Bronchial epithelial cell (primary cell): ENCODE measurements around the gene INTS13. TPM values are rescaled to one million over a fixed set of nuclear protein-coding genes. Genes with fewer than 3 reads are reported as not detected.
A peak's percentile ranks its signal among the peaks of the same experiment; 100 is the strongest.

Experiments
- DNase-seq: peaks from one replicate; pipeline ENCODE4 v3.0.0-alpha.2; 2010; ENCODE audit warnings: low read depth
- FAIRE-seq: peaks from 2 replicates; lab custom pipeline; 2011; peaks lifted over from hg19 to GRCh38; lab: Jason Lieb, UNC
- H3K27me3 ChIP-seq: 2 replicates; pipeline ENCODE4 v1.5.1; 2011; ENCODE audit warnings: low read length; ENCODE audit not compliant: control insufficient read depth, insufficient read depth
- H3K36me3 ChIP-seq: 2 replicates; pipeline ENCODE4 v1.5.1; 2011; ENCODE audit warnings: low read length; ENCODE audit not compliant: control insufficient read depth, insufficient read depth
- H3K4me3 ChIP-seq: 2 replicates; pipeline ENCODE4 v1.5.1; 2011; ENCODE audit warnings: mild to moderate bottlenecking, low read depth, low read length, control low read depth
- CTCF ChIP-seq: IDR thresholded peaks from 2 replicates; pipeline ENCODE4 v1.5.1; 2011; ENCODE audit warnings: mild to moderate bottlenecking, moderate library complexity, low read length, control low read depth, inconsistent platforms; ENCODE audit not compliant: insufficient read depth, severe bottlenecking
- total RNA-seq: library from RNA; depleted of rRNA; stranded (reverse); fragments of >200 nt; gene quantifications from 2 replicates; pipeline ENCODE4 v1.2.1, GENCODE V29; 2014

The INTS13 gene
- total RNA-seq, 1 donor from 2014 or later: 19.7 TPM

- no peak for TF ChIP-seq CTCF
- Histone ChIP-seq H3K36me3 (no peaks in the 10 kb centered on the region), H3K27me3 (no peaks in the 10 kb centered on the region), H3K4me3 (no peak overlapping the region)
- FAIRE-seq: no peak
- DNase-seq: no peak
Observed at GRCh38 chr12:26890784-26891183, 47.0 kb downstream of the INTS13 start.

GRCh38 chr12:26884765-26885576 is 52.8 kb downstream of the INTS13 start:
- DNase-seq (peak; percentile 78), FAIRE-seq (no peak)

GRCh38 chr12:26880625-26881024 is 57.2 kb downstream of the INTS13 start:
- no peak for FAIRE-seq
- H3K27me3 ChIP-seq: no peaks in the 10 kb centered on the region
- no peak overlapping the region for H3K4me3 ChIP-seq

More at GRCh38 chr12:26884765-26885576, 52.8 kb downstream of the INTS13 start:
- TF ChIP-seq CTCF: peak; percentile 92
- Histone ChIP-seq H3K4me3 (no peak overlapping the region), H3K36me3 (no peaks in the 10 kb centered on the region), H3K27me3 (no peaks in the 10 kb centered on the region)

GRCh38 chr12:26878661-26879119 is 59.1 kb downstream of the INTS13 start:
- FAIRE-seq: no peak

More at GRCh38 chr12:26880625-26881024, 57.2 kb downstream of the INTS13 start:
- TF ChIP-seq CTCF: no peak
- no peaks in the 10 kb centered on the region for H3K36me3 ChIP-seq
- DNase-seq: no peak

GRCh38 chr12:26874501-26875296 is 63.1 kb downstream of the INTS13 start:
- Histone ChIP-seq H3K27me3 (no peaks in the 10 kb centered on the region), H3K36me3 (no peaks in the 10 kb centered on the region), H3K4me3 (no peak overlapping the region)
- DNase-seq (no peak), FAIRE-seq (no peak)
- TF ChIP-seq CTCF: no peak

More at GRCh38 chr12:26878661-26879119, 59.1 kb downstream of the INTS13 start:
- no peak overlapping the region for H3K4me3 ChIP-seq
- no peaks in the 10 kb centered on the region for H3K27me3 ChIP-seq
- no peak for DNase-seq
- no peak for TF ChIP-seq CTCF
- H3K36me3 ChIP-seq: no peaks in the 10 kb centered on the region
